NOMO-1 treated with DMSO at 0.1 percent for 48 hours (cell line): ENCODE measurements around the gene MAB21L3.

Experiments
- DNase-seq: peaks from one replicate; lab custom pipeline; 2025; ENCODE audit not compliant: unreplicated experiment; lab: John Stamatoyannopoulos, UW

The MAB21L3 gene

GRCh38 chr1:116164150-116164549 is 53.0 kb downstream of the MAB21L3 start:
- DNase-seq: no peak

GRCh38 chr1:116164604-116165368 is 53.6 kb downstream of the MAB21L3 start:
- DNase-seq: peak; percentile 43

- no peak for DNase-seq
These were observed 54.4 kb downstream of the MAB21L3 start for GRCh38 chr1:116165572-116165971.

DNA sequence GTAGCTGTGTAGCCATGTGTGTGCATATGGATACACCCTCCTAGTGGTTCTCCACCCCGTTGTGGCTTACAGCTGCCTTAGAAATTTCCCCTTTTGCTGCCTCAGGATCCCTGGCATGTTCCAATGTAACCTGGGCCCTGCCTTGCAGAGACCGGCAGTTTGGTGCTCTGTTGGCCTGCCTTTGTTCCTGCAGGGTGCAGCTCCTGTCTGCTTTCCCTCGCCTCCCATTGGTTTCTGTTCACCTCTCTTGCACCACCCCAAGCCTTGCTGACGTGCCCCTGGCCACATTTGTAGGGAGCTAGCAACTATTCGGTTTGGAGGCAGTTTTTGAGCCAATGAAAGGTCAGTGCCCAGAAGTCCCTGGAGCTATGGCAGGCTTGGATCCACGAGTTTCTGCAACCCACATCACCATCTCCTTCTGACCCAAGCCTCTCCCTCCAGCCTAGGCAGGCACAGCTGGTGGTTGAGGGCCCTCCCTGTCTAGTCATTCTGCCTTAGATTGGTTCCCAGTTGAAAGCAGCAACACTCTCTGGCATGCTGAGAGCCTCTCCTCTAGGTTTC is 54.9 kb downstream of the MAB21L3 start:
- DNase-seq: no peak

DNA sequence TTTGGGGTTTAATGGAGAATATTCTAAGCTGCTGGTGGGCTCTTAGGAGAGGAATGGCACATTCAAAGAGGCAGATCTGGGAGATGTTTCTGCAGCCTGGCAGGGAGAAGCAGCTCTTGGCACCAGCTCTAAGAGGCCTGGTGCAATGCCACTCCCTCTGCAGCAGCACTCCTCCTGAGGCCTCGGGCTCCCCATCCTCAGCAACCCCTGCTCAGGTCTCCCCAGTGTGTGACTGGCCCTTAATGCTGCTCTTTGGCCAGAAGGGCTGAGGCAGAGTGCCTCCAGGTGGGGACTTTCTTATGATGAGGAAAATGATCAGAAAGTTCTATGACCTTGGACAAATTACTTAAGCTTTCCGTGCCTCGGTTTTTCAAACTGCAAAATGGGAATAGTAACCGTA is 55.5 kb downstream of the MAB21L3 start:
- DNase-seq: no peak

- peak; percentile 1 for DNase-seq
These were observed 56.6 kb downstream of the MAB21L3 start for GRCh38 chr1:116167625-116168276.

- DNase-seq: peak; percentile 48
These were observed 57.3 kb downstream of the MAB21L3 start for GRCh38 chr1:116168277-116169032.

DNA sequence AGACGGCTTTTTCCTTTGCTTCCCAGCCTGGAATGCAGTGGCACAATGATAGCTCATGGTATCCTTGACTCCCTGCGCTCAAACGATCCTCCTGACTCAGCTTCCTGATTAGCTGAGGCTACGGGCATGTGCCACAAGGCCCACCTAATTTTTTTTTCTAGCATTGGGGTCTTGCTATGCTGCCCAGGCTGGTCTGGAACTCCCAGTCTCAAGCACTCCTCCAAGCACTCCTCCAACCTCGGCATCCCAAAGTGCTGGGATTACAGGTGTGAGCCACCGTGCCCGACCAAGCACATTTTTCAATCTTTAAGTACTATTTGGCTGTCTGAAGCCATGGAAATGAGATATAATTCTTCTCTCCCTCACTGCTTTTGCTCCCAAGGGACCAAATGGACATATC is 58.7 kb downstream of the MAB21L3 start:
- DNase-seq: no peak

- no peak for DNase-seq
These were observed 59.8 kb downstream of the MAB21L3 start for GRCh38 chr1:116170721-116171589.

GRCh38 chr1:116172666-116173065 is 61.5 kb downstream of the MAB21L3 start:
- no peak for DNase-seq

GRCh38 chr1:116175611-116176010 is 64.4 kb downstream of the MAB21L3 start:
- peak; percentile 40 for DNase-seq

GRCh38 chr1:116176306-116176789 is 65.1 kb downstream of the MAB21L3 start:
- no peak for DNase-seq

DNA sequence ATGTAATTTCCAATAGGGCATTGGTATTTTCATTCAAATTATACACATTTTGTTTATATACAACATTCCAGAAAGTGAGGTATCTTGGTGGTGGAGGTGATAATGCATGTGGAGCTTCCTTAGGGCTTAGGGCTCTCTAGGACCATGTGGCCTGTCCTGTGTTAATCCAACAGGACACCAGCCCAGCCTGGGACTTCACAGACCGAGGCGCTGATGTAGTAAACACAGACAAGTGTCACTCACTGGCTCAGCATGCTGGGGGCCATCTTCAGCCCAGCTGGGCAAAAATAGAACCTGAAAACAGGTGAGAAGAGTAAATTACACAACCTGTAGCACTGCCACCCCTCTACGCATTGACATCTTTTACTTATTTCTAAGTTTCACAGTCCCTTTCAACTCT is 66.7 kb downstream of the MAB21L3 start:
- DNase-seq: no peak

DNA sequence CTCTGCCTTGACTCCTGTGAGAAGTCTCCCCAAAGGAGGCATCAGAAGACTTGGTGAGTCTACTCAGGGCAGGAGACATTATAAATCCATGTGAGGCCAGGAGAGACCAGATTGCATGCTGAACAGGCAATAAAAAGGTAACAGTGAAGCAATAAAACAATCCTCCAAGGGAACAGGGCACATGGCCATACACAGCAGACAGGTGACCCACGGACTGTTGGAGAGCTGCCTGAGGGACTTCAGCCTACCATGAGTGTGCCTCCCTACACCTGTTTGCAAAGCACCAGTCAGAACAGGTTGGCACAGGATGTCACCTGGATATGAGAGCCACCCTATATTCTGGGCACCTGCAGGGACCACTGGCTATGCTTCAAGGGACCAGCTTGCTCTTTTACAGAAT is 67.6 kb downstream of the MAB21L3 start:
- no peak for DNase-seq

GRCh38 chr1:116179419-116179818 is 68.2 kb downstream of the MAB21L3 start:
- DNase-seq: no peak

DNA sequence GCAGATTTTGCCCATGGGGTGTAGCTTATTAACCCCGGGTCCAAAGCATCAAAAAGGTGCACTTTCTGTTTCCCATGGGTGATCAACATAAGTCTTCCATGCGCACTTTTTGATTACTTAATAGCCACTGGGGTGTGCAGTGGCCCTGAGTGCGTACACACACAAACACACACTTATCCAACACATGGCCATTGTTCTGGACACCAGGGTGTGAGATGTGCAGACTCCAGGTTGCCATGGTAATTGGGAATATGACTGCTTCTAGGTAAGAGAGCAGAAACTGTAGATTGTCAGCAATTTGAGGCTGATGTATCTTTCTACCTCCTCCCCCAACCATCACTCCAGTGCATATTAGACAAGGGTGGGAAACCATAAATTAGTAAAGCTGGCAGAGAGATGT is 68.8 kb downstream of the MAB21L3 start:
- DNase-seq: no peak

GRCh38 chr1:116182019-116182714 is 71.0 kb downstream of the MAB21L3 start:
- no peak for DNase-seq
